ENCODE results near the gene ZNF516.

- TF ChIP-seq CTCF (IDR thresholded peaks at IDR 0.05; ENCODE audit: low read length) (no peak), EZH2 (IDR thresholded peaks at IDR 0.05; ENCODE audit: borderline replicate concordance, low read length) (no peak)
Observed at GRCh38 chr18:76368976-76369375, 126.1 kb downstream of the ZNF516 start.

Measured in OCI-LY1 (cell line).